HG03469 (cell line): ENCODE data around the gene PRPF40B.

Experiments
- ATAC-seq: cut with Tn5 transposase; IDR thresholded peaks from one replicate; pipeline ENCODE4 v1.9.1; 2021; ENCODE audit warnings: mild to moderate bottlenecking, moderate library complexity, moderate number of reproducible peaks; ENCODE audit not compliant: unreplicated experiment

The PRPF40B gene

GRCh38 chr12:49655595-49656236 lies 32.4 kb downstream of the PRPF40B start:
- ATAC-seq: no peak

- no peak for ATAC-seq
Measured at GRCh38 chr12:49658276-49658675, 34.9 kb downstream of the PRPF40B start.

GRCh38 chr12:49659753-49660152 lies 36.4 kb downstream of the PRPF40B start:
- ATAC-seq: no peak

GRCh38 chr12:49661191-49661590 lies 37.8 kb downstream of the PRPF40B start:
- no peak for ATAC-seq

- no peak for ATAC-seq
Measured at GRCh38 chr12:49661746-49662145, 38.4 kb downstream of the PRPF40B start.

GRCh38 chr12:49662998-49663843 lies 39.9 kb downstream of the PRPF40B start:
- ATAC-seq: peak; percentile 40

GRCh38 chr12:49664167-49664566 lies 40.8 kb downstream of the PRPF40B start:
- no peak for ATAC-seq

GRCh38 chr12:49664591-49665239 lies 41.4 kb downstream of the PRPF40B start:
- ATAC-seq: peak; percentile 64

GRCh38 chr12:49665384-49665783 lies 42.0 kb downstream of the PRPF40B start:
- ATAC-seq: no peak

- no peak for ATAC-seq
Measured at GRCh38 chr12:49666176-49666575, 42.8 kb downstream of the PRPF40B start.

- ATAC-seq: no peak
Measured at GRCh38 chr12:49667325-49668090, 44.1 kb downstream of the PRPF40B start.

GRCh38 chr12:49669796-49670195 lies 46.4 kb downstream of the PRPF40B start:
- no peak for ATAC-seq

- no peak for ATAC-seq
Measured at GRCh38 chr12:49671031-49671765, 47.8 kb downstream of the PRPF40B start.

- no peak for ATAC-seq
Measured at GRCh38 chr12:49672301-49673217, 49.2 kb downstream of the PRPF40B start.

- no peak for ATAC-seq
Measured at GRCh38 chr12:49673446-49674317, 50.3 kb downstream of the PRPF40B start.

GRCh38 chr12:49674318-49674981 lies 51.1 kb downstream of the PRPF40B start:
- ATAC-seq: no peak

- no peak for ATAC-seq
Measured at GRCh38 chr12:49675137-49675536, 51.8 kb downstream of the PRPF40B start.

- no peak for ATAC-seq
Measured at GRCh38 chr12:49678711-49679110, 55.4 kb downstream of the PRPF40B start.
